Lower leg skin (tissue), 3 donors: Measurements from ENCODE around the gene MON1A.

ENCODE experiments used
- CTCF ChIP-seq, 3 donors: fragments of 450-650 bp; IDR thresholded peaks; one replicate each; pipeline ENCODE4 v1.5.1; 2016; ENCODE audit warnings: antibody characterized with exemption in 3 of 3, mild to moderate bottlenecking in 3 of 3, moderate library complexity in 2 of 3
- POLR2A ChIP-seq, 2 donors: fragments of 450-650 bp; IDR thresholded peaks; one replicate each; pipeline ENCODE4 v1.6.1; 2016 to 2017; ENCODE audit warnings: antibody characterized with exemption in 2 of 2, mild to moderate bottlenecking in 1 of 2, moderate library complexity in 1 of 2

GRCh38 chr3:49924683-49925082 lies 4.9 kb downstream of the MON1A start:
- no peak for TF ChIP-seq CTCF (IDR thresholded peaks at IDR 0.05)
- TF ChIP-seq POLR2A (IDR thresholded peaks at IDR 0.05): no peak
